Activated CD8-positive, alpha-beta T cell treated with anti-CD3 and anti-CD28 coated beads for 36 hours (primary cell): ENCODE data around the gene ALKBH4. TPM values are rescaled to one million over a fixed set of nuclear protein-coding genes. Genes with fewer than 3 reads are reported as not detected.
A peak's percentile ranks its signal among the peaks of the same experiment; 100 is the strongest.

ENCODE experiments used
- ATAC-seq: fragments of 200-7000 bp; cut with Tn5 transposase; one replicate; pipeline ENCODE4 v1.10.0; 2021; ENCODE audit warnings: mild to moderate bottlenecking, moderate library complexity
- CTCF ChIA-PET: fragments of 350-600 bp; sonication (Branson Sonifier 250); formaldehyde crosslinking; loops from one replicate; lab custom pipeline; 2021; ENCODE audit warnings: antibody characterized with exemption; lab: Charles Lee
- POLR2A ChIA-PET: fragments of 350-600 bp; sonication (Branson Sonifier 250); formaldehyde crosslinking; loops from one replicate; lab custom pipeline; 2021; ENCODE audit warnings: antibody characterized with exemption; lab: Charles Lee
- DNase-seq: peaks from one replicate; pipeline ENCODE4 v3.0.0-alpha.2; 2020
- H3K27ac Mint-ChIP-seq: one replicate; pipeline ENCODE4 v1.8.0; 2021; ENCODE audit warnings: mild to moderate bottlenecking, mixed read lengths
- H3K27me3 Mint-ChIP-seq: one replicate; pipeline ENCODE4 v1.8.0; 2021; ENCODE audit warnings: mixed read lengths
- H3K36me3 Mint-ChIP-seq: one replicate; pipeline ENCODE4 v1.8.0; 2021; ENCODE audit warnings: low read depth, mixed read lengths
- H3K4me1 Mint-ChIP-seq: one replicate; pipeline ENCODE4 v1.8.0; 2021; ENCODE audit warnings: low read depth, mixed read lengths
- H3K4me3 Mint-ChIP-seq: one replicate; pipeline ENCODE4 v1.8.0; 2021; ENCODE audit warnings: mild to moderate bottlenecking, moderate library complexity, mixed read lengths
- H3K9me3 Mint-ChIP-seq: one replicate; pipeline ENCODE4 v1.8.0; 2021; ENCODE audit warnings: mixed read lengths
- intact Hi-C: fragments of 100-400 bp; cut with micrococcal nuclease; formaldehyde crosslinking; loops from one replicate; pipeline ENCODE4 v1.10.0; 2022
- total RNA-seq, 2 experiments: library from RNA; stranded (reverse); gene quantifications; one replicate each; pipeline ENCODE4 v1.2.3, GENCODE V29; 2021
- TF ChIP-seq, protein P1 (sequence below): fragments of 200-600 bp; IDR thresholded peaks from one replicate; pipeline ENCODE4 v1.8.0; 2022; ENCODE audit warnings: antibody characterized with exemption, mild to moderate bottlenecking

The ALKBH4 gene
- total RNA-seq, 2 experiments from 2014 or later = 6.0 to 6.9 TPM

DNA sequence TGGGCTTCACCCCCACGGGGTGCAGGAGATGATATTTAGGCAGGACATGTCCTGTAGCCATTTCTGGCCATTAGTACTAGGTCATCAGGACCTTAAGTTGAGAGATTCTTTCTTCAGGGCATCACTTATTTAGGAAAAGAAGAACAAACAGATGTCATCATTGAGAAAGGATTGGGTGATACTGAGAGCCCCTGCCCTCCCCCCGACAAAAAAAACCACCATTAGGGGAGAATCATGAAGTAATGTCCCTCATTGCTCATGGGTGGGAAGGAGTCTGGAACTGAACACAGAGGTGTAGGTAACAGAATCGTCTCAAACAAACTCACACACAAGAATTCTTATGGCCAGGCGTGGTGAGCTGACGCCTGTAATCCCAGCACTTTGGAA, 37.7 kb downstream of the ALKBH4 start:
- Mint-ChIP-seq H3K4me3 (peak overlapping the region; percentile 75), H3K27me3 (no peaks in the 10 kb centered on the region), H3K4me1 (peaks cover 71% of the 10 kb centered on the region), H3K27ac (peak overlapping the region; percentile 98), H3K9me3 (no peaks in the 10 kb centered on the region), H3K36me3 (peaks cover 34% of the 10 kb centered on the region)
- intact Hi-C loops = no loop called here
- TF ChIP-seq, protein P1, sequence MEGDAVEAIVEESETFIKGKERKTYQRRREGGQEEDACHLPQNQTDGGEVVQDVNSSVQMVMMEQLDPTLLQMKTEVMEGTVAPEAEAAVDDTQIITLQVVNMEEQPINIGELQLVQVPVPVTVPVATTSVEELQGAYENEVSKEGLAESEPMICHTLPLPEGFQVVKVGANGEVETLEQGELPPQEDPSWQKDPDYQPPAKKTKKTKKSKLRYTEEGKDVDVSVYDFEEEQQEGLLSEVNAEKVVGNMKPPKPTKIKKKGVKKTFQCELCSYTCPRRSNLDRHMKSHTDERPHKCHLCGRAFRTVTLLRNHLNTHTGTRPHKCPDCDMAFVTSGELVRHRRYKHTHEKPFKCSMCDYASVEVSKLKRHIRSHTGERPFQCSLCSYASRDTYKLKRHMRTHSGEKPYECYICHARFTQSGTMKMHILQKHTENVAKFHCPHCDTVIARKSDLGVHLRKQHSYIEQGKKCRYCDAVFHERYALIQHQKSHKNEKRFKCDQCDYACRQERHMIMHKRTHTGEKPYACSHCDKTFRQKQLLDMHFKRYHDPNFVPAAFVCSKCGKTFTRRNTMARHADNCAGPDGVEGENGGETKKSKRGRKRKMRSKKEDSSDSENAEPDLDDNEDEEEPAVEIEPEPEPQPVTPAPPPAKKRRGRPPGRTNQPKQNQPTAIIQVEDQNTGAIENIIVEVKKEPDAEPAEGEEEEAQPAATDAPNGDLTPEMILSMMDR = no peak
- no peak for DNase-seq
- ChIA-PET POLR2A (interaction anchor here (0.6 to 12.1 kb wide), 3 partner anchors 12 to 30 kb away, joined by 3 to 147 read pairs (median 24); partner anchors contain the start of gene PRKRIP1), CTCF (interaction anchor here (3.4 to 7.1 kb wide), 3 partner anchors 10 to 22 kb away, joined by 15 to 38 read pairs (median 18); no protein-coding TSS in a partner anchor)
- no peak for ATAC-seq

DNA sequence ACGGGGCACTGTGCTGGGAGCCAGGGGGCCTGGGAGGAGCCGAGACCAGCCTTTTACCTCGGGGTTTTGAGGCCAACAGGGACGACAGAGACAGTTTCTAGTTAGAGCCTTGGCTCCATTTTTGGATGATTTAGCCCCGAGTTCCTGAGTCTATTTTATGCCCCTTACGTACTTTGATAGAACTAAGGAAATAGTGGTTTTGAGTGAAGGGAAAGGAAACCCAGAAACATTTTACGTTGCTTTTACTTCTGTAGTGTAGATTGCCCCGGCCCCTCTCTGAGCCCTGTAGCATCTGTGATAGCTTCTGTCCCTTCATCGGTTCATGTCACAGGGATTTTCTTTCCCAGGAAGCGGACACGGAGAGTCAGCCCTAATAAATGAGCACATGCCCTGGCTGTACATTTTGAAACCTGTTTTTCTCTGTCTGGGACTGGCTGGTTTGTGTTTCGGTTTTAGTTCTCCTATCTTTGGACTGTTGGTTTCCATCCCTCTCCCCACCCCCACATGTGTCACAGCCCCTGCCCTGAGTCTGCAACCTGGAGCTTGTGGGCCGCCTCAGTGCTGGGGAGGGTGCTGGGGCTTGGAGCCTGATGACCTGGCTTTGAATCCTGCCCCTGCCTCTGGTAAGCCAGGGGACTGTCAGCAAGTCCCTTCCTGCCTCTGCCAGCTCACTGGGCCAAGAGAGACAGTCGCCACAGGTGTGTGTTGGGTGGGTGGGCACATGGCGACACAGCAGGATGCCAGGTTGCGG, 38.2 kb downstream of the ALKBH4 start:
- Mint-ChIP-seq H3K4me3 (peak overlapping the region; percentile 75), H3K27ac (peak overlapping the region; percentile 98), H3K27me3 (no peaks in the 10 kb centered on the region), H3K9me3 (no peaks in the 10 kb centered on the region), H3K4me1 (peaks cover 69% of the 10 kb centered on the region), H3K36me3 (peaks cover 32% of the 10 kb centered on the region)
- DNase-seq (peak; percentile 92), ATAC-seq (peak; percentile 77)
- intact Hi-C loops = no loop called here
- ChIA-PET CTCF (interaction anchor here (1.2 to 7.1 kb wide), 4 partner anchors 10 to 30 kb away, joined by 3 to 38 read pairs (median 16); partner anchors contain the start of gene PRKRIP1), POLR2A (interaction anchor here (0.6 to 12.1 kb wide), 7 partner anchors 8 to 39 kb away, joined by 3 to 147 read pairs (median 4); partner anchors contain the start of gene PRKRIP1)
- TF ChIP-seq, protein P1 = no peak

DNA sequence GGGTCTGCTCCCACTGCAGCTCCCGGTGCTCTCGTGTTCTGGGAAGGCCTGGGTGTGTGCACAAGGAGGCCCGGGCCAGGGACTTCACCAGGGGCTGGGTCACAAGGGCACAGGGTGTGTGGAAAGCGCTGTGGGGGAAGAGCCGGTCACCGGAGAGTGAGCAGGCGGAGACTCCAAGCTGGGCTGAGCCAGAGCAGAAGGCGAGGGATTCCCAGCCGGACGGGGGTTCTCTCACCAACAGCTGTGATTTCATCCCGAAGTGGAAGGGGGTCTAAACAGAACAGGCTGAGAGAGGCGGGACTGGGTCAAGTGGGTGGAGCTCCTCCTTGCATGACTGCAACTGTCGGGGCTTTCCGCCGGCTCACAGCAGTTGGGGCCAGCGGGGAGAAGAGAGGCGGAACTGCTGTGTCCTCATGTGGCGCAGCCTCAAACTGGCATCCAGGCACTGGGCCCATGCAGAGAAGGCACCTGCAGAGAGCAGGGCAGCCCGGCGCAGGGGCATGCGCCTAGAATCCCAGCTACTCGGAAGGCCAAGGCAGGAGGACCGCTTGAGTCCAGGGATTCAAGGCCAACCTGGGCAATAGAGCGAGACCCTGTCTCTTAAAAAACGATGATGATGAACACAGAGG, 38.9 kb downstream of the ALKBH4 start:
- H3K4me3 Mint-ChIP-seq = peak overlapping the region; percentile 75
- peaks cover 37% of the 10 kb centered on the region for H3K36me3 Mint-ChIP-seq
- H3K27me3 Mint-ChIP-seq = no peaks in the 10 kb centered on the region
- TF ChIP-seq, protein P1 = no peak
- peak overlapping the region; percentile 98 for H3K27ac Mint-ChIP-seq
- ATAC-seq (peak; percentile 80), DNase-seq (peak; percentile 93)
- CTCF ChIA-PET = interaction anchor here (1.2 to 7.1 kb wide), 5 partner anchors 9 to 42 kb away, joined by 3 to 38 read pairs (median 15); partner anchors contain the start of gene PRKRIP1
- POLR2A ChIA-PET = interaction anchor here (0.6 to 12.1 kb wide), 9 partner anchors 8 to 1015 kb away, joined by 3 to 147 read pairs (median 4); partner anchors contain the start of gene PRKRIP1
- intact Hi-C loops = no loop called here
- peaks cover 65% of the 10 kb centered on the region for H3K4me1 Mint-ChIP-seq
- no peaks in the 10 kb centered on the region for H3K9me3 Mint-ChIP-seq

DNA sequence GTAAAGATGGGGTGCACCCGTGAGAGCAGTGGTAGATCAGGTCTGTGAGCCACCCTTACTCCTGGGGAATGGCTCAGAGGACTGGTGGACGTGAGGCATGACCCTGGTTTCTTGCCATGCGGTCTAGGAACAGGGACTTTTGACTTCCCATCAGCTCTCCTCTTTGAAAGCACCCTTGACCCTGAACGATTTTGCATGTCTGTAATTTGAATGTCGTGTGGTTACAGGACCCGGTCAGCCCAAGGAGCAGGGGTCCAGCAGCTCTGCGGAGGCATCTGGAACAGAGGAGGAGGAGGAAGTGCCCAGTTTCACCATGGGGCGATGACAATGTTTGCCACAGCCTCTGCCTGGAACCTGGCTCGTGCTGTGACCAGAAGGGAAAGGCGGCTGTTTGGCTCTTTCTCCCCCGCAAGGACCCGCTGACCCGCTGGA, 39.9 kb downstream of the ALKBH4 start:
- no peak for DNase-seq
- Mint-ChIP-seq H3K4me1 (peaks cover 70% of the 10 kb centered on the region), H3K27ac (peak overlapping the region; percentile 98), H3K9me3 (no peaks in the 10 kb centered on the region), H3K4me3 (no peak overlapping the region), H3K27me3 (no peaks in the 10 kb centered on the region), H3K36me3 (peaks cover 44% of the 10 kb centered on the region)
- intact Hi-C loops = no loop called here
- TF ChIP-seq, protein P1 = no peak
- ATAC-seq = no peak
- CTCF ChIA-PET = interaction anchor here (1.5 to 7.1 kb wide), 3 partner anchors 14 to 42 kb away, joined by 4 to 38 read pairs (median 15); no protein-coding TSS in a partner anchor
- POLR2A ChIA-PET = interaction anchor here (0.9 to 12.1 kb wide), 4 partner anchors 10 to 28 kb away, joined by 3 to 147 read pairs (median 14); partner anchors contain the start of gene PRKRIP1
